Fibroblast of the aortic adventitia (primary cell): ENCODE results near the gene GNPTAB. TPM values are rescaled to one million over a fixed set of nuclear protein-coding genes. Genes with fewer than 3 reads are reported as not detected.

Experiments
- DNase-seq: peaks from one replicate; pipeline ENCODE4 v3.0.0-alpha.2; 2010; ENCODE audit warnings: low read depth
- H3K4me3 ChIP-seq: 2 replicates; pipeline ENCODE4 v1.5.1; 2011; ENCODE audit warnings: low read depth, mild to moderate bottlenecking, control low read depth, low read length, moderate library complexity
- total RNA-seq: library from RNA; depleted of rRNA; stranded (reverse); fragments of >200 nt; gene quantifications from 2 replicates; pipeline ENCODE4 v1.2.3, GENCODE V29; 2012; ENCODE audit warnings: low replicate concordance
- TF ChIP-seq, protein P1 (sequence below): IDR thresholded peaks from 2 replicates; pipeline ENCODE4 v1.5.1; 2011; ENCODE audit warnings: mild to moderate bottlenecking, low read length, control low read depth, inconsistent platforms; ENCODE audit not compliant: insufficient read depth

GNPTAB gene
- total RNA-seq, 1 donor = 31.5 TPM

GRCh38 chr12:101781834-101782233 lies 48.9 kb downstream of the GNPTAB start:
- peak; percentile 27 for DNase-seq

DNA sequence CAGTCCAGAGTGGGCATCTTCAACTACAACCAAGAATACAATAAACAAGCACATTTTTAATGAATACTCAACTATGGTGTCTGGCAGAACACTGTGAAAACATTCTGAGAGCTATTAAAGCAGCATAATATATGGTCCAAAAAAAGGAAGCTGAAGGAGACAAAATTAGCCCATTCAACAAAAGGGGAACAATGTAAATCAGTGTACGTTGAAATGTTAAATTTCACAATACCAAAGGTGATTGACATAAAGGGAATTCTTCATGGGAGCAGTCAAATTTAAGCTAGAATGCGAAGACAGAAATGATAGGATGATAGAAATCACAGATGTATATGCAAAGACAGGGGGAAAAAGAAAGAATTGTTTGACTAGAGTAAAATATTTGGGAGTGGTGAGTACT lies 50.2 kb downstream of the GNPTAB start:
- no peak for DNase-seq

More at GRCh38 chr12:101781834-101782233, 48.9 kb downstream of the GNPTAB start:
- no peak overlapping the region for H3K4me3 ChIP-seq
- TF ChIP-seq, protein P1, sequence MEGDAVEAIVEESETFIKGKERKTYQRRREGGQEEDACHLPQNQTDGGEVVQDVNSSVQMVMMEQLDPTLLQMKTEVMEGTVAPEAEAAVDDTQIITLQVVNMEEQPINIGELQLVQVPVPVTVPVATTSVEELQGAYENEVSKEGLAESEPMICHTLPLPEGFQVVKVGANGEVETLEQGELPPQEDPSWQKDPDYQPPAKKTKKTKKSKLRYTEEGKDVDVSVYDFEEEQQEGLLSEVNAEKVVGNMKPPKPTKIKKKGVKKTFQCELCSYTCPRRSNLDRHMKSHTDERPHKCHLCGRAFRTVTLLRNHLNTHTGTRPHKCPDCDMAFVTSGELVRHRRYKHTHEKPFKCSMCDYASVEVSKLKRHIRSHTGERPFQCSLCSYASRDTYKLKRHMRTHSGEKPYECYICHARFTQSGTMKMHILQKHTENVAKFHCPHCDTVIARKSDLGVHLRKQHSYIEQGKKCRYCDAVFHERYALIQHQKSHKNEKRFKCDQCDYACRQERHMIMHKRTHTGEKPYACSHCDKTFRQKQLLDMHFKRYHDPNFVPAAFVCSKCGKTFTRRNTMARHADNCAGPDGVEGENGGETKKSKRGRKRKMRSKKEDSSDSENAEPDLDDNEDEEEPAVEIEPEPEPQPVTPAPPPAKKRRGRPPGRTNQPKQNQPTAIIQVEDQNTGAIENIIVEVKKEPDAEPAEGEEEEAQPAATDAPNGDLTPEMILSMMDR = no peak

DNA sequence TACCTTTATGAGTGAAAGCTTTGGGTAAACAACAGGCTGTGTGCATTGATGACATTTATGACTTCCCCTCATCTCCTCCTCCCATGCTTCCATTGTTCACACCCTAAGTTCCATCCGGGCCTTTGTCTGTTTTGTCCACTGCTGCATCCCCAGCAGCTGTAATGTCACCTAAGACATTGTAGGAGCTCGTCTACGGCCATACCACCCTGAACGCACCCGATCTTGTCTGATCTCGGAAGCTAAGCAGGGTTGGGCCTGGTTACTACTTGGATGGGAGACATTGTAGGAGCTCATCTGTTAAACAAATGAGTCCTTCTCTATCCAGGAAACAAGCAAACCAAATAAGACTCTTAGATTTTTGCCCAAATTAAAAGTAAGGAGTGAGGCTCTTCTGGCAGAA lies 51.1 kb downstream of the GNPTAB start:
- no peak for DNase-seq
- no peak overlapping the region for H3K4me3 ChIP-seq
- TF ChIP-seq, protein P1 = no peak

More for the DNA sequence above, 50.2 kb downstream of the GNPTAB start:
- H3K4me3 ChIP-seq = no peak overlapping the region
- TF ChIP-seq, protein P1 = no peak

DNA sequence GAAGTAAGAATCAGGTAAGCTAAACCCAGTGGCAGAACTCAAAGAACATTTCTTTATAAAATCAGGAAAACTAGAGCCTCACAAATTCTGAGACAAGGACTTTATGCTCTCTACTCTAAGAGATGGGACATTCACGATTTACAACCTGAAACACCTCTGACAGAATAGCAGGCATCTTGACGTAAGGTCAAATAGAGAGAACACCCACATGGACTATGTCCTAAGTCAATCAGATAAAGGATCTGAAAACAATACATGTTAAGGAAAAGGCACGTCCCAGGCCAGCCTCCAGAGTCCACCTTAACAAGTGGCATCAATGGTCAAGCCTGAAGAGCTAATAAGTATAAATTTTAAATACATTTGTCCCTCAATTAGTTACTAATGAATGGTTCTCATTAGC lies 51.6 kb downstream of the GNPTAB start:
- DNase-seq = no peak
- TF ChIP-seq, protein P1 = no peak
- H3K4me3 ChIP-seq = no peak overlapping the region

- TF ChIP-seq, protein P1 = no peak
- DNase-seq = no peak
- H3K4me3 ChIP-seq = no peak overlapping the region
Measured at GRCh38 chr12:101777978-101778377, 52.8 kb downstream of the GNPTAB start.

DNA sequence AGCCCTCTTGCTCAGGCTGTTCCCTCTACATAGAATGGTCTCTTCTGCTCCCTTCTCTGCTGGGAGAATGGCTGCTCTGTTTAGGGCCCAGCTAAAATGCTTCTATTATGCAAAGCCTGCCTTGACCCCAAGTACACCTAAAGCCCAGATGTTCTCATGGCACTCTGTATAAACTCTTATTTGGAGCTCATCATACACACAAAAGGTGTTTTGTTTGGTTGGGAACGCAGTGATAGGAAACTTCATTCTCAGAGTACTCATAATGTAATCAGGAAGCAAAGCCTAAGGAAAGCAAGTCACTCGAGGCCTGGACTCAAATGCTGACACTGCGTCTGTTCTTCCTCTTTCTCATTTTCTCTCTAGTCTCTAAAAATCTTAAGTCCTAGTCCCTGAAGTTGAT lies 53.3 kb downstream of the GNPTAB start:
- no peak for DNase-seq

More for the DNA sequence above, 53.3 kb downstream of the GNPTAB start:
- TF ChIP-seq, protein P1 = no peak
- no peak overlapping the region for H3K4me3 ChIP-seq
